ENCODE measurements around the gene HS1BP3. TPM values are rescaled to one million over a fixed set of nuclear protein-coding genes. Genes with fewer than 3 reads are reported as not detected.

Gene HS1BP3
- total and polyA plus RNA-seq, 2 of the 13 experiments (the other 11 are each of a cell fraction or from before 2014, with no cell fraction given) = 15.2 to 22.0 TPM

- TF ChIP-seq NR2F1 (CRISPR knock-in tag; IDR thresholded peaks at IDR 0.05) (no peak), AKAP8 (CRISPR knock-in tag; IDR thresholded peaks at IDR 0.05) (no peak; the same call in 1 of the 2 replicates), ZNF629 (CRISPR knock-in tag; conservative IDR thresholded peaks at IDR 0.05) (no peak), ZNF431 (CRISPR knock-in tag; IDR thresholded peaks at IDR 0.05; ENCODE audit: borderline replicate concordance, low read depth) (no peak; the same call in none of the 2 replicates), TAF15 (IDR thresholded peaks at IDR 0.05; ENCODE audit: low read depth, low read length, poor library complexity, severe bottlenecking) (peak; percentile 25), ESRRA (CRISPR knock-in tag; IDR thresholded peaks at IDR 0.05; ENCODE audit: low read depth) (peak; percentile 90), KLF13 (CRISPR knock-in tag; IDR thresholded peaks at IDR 0.05) (no peak; the same call in 1 of the 2 replicates), ZNF432 (CRISPR knock-in tag; IDR thresholded peaks at IDR 0.05; ENCODE audit: borderline replicate concordance) (no peak), THAP9 (CRISPR knock-in tag; IDR thresholded peaks at IDR 0.05; ENCODE audit: borderline replicate concordance) (peak; percentile 30; the same call in 1 of the 2 replicates), ATF2 (CRISPR knock-in tag; IDR thresholded peaks at IDR 0.05) (no peak), ZNF562 (CRISPR knock-in tag; IDR thresholded peaks at IDR 0.05; ENCODE audit: borderline replicate concordance) (no peak), PBX3 (CRISPR knock-in tag; IDR thresholded peaks at IDR 0.05; ENCODE audit: borderline replicate concordance) (no peak), ZMAT5 (CRISPR knock-in tag; IDR thresholded peaks at IDR 0.05; ENCODE audit: borderline replicate concordance, low read depth) (no peak), ZBTB21 (CRISPR knock-in tag; IDR thresholded peaks at IDR 0.05) (no peak), PREB (CRISPR knock-in tag; IDR thresholded peaks at IDR 0.05) (0 out of 2 replicates have a peak, but pooled peaks have one; percentile 34), PITX1 (CRISPR knock-in tag; IDR thresholded peaks at IDR 0.05) (peak; percentile 6; the same call in 1 of the 2 replicates), KDM2A (CRISPR knock-in tag; IDR thresholded peaks at IDR 0.05; ENCODE audit: borderline replicate concordance, low read depth) (peak; percentile 44), CEBPB (IDR thresholded peaks at IDR 0.05; ENCODE audit: borderline replicate concordance, low read depth, low read length) (no peak), SMC3 (IDR thresholded peaks at IDR 0.05; ENCODE audit: low read length) (no peak), MIER3 (CRISPR knock-in tag; IDR thresholded peaks at IDR 0.05; ENCODE audit: borderline replicate concordance) (no peak)
These were observed at the start of gene HS1BP3 (continued) for GRCh38 chr2:20650877-20651730.

Measured in HepG2 (cell line).